GM23338 (cell line): Measurements from ENCODE around the gene NINJ1. TPM values are rescaled to one million over a fixed set of nuclear protein-coding genes. Genes with fewer than 3 reads are reported as not detected.
"Not testable (repeated sequence)": the region's sequence is repeated elsewhere in the genome, so short reads cannot be mapped to it uniquely, and the experiment has no call there.

Experiments
- ATAC-seq: fragments of 200-7000 bp; cut with Tn5 transposase; 3 replicates; pipeline ENCODE4 v1.9.1; 2020
- DNase-seq: peaks from one replicate; pipeline ENCODE4 v3.0.0-alpha.2; 2015; ENCODE audit warnings: low spot score
- H2AFZ ChIP-seq: fragments of 200-600 bp; sonication (generic); 2 replicates; pipeline ENCODE4 v1.8.0; 2016; ENCODE audit warnings: antibody characterized with exemption, mild to moderate bottlenecking, moderate library complexity
- H3F3A ChIP-seq: fragments of 200-600 bp; sonication (generic); replicated peaks from 2 replicates; pipeline ENCODE4 v1.8.0; 2017; ENCODE audit warnings: antibody characterized with exemption, mixed run types, low read depth
- H3K27ac ChIP-seq: fragments of 200-600 bp; sonication (generic); 2 replicates; pipeline ENCODE4 v1.6.1; 2016; ENCODE audit warnings: low read depth
- H3K27me3 ChIP-seq: fragments of 200-600 bp; sonication (generic); 2 replicates; pipeline ENCODE4 v1.8.0; 2016; ENCODE audit warnings: mild to moderate bottlenecking, mixed run types, moderate library complexity; ENCODE audit not compliant: insufficient read depth
- H3K36me3 ChIP-seq: fragments of 200-600 bp; sonication (generic); 2 replicates; pipeline ENCODE4 v1.8.0; 2016; ENCODE audit warnings: mild to moderate bottlenecking; ENCODE audit not compliant: insufficient read depth
- H3K4me1 ChIP-seq: fragments of 200-600 bp; sonication (generic); 2 replicates; pipeline ENCODE4 v1.8.0; 2016; ENCODE audit warnings: mild to moderate bottlenecking, moderate library complexity; ENCODE audit not compliant: insufficient read depth
- H3K4me2 ChIP-seq: fragments of 200-600 bp; sonication (generic); 2 replicates; pipeline ENCODE4 v1.7.1; 2017; ENCODE audit warnings: mixed run types
- H3K4me3 ChIP-seq: fragments of 200-600 bp; sonication (generic); 2 replicates; pipeline ENCODE4 v1.6.1; 2016; ENCODE audit warnings: mixed run types
- H3K79me2 ChIP-seq: fragments of 200-600 bp; sonication (generic); replicated peaks from 2 replicates; pipeline ENCODE4 v1.8.0; 2017; ENCODE audit warnings: mild to moderate bottlenecking; ENCODE audit not compliant: insufficient read depth
- H3K9me2 ChIP-seq: fragments of 200-600 bp; sonication (generic); 2 replicates; pipeline ENCODE4 v1.8.0; 2017; ENCODE audit not compliant: insufficient read depth
- H4K20me1 ChIP-seq: fragments of 200-600 bp; sonication (generic); replicated peaks from 2 replicates; pipeline ENCODE4 v1.8.0; 2017; ENCODE audit warnings: mild to moderate bottlenecking; ENCODE audit not compliant: insufficient read depth
- H3K27ac Mint-ChIP-seq: 2 replicates; pipeline ENCODE4 v1.8.0; 2020; ENCODE audit warnings: inconsistent platforms, mild to moderate bottlenecking, moderate library complexity, mixed read lengths
- H3K27me3 Mint-ChIP-seq: 3 replicates; pipeline ENCODE4 v1.8.0; 2022; ENCODE audit warnings: low read depth, mild to moderate bottlenecking, moderate library complexity, mixed read lengths, inconsistent platforms; ENCODE audit not compliant: insufficient read depth, poor library complexity
- H3K36me3 Mint-ChIP-seq: 3 replicates; pipeline ENCODE4 v1.8.0; 2021; ENCODE audit warnings: low read depth, mild to moderate bottlenecking, inconsistent platforms, moderate library complexity, mixed read lengths
- H3K4me1 Mint-ChIP-seq: 3 replicates; pipeline ENCODE4 v1.8.0; 2020; ENCODE audit warnings: mild to moderate bottlenecking, inconsistent platforms, mixed read lengths
- H3K4me3 Mint-ChIP-seq: 3 replicates; pipeline ENCODE4 v1.8.0; 2021; ENCODE audit warnings: moderate library complexity, mild to moderate bottlenecking, inconsistent platforms, mixed read lengths
- H3K9me3 Mint-ChIP-seq: 3 replicates; pipeline ENCODE4 v1.8.0; 2020; ENCODE audit warnings: moderate library complexity, mild to moderate bottlenecking, inconsistent platforms, mixed read lengths
- CREB1 ChIP-seq: fragments of 250-450 bp; sonication (Bioruptor Pico); IDR thresholded peaks from 2 replicates; pipeline ENCODE4 v1.5.0; 2020; ENCODE audit warnings: low read depth, mild to moderate bottlenecking, moderate library complexity
- CTCF ChIP-seq, 2 experiments: fragments of 200-600 bp in 1 of 2; sonication (generic) in 1 of 2; conservative IDR thresholded peaks; 2 replicates each; pipeline versions ENCODE4 v1.5.1 to v1.6.1; 2016 to 2017; ENCODE audit warnings: antibody characterized with exemption in 2 of 2, low read depth in 2 of 2, mild to moderate bottlenecking in 2 of 2, moderate library complexity in 1 of 2
- EZH2phosphoT487 ChIP-seq: fragments of 200-600 bp; sonication (generic); IDR thresholded peaks from one replicate; pipeline ENCODE4 v1.8.1; 2018; ENCODE audit warnings: antibody characterized with exemption; ENCODE audit not compliant: unreplicated experiment
- NANOG ChIP-seq: IDR thresholded peaks from 2 replicates; pipeline ENCODE4 v1.6.1; 2016; ENCODE audit warnings: antibody characterized with exemption, borderline replicate concordance
- STAT1 ChIP-seq: IDR thresholded peaks from one replicate; pipeline ENCODE4 v1.6.1; 2016; ENCODE audit warnings: antibody characterized with exemption; ENCODE audit not compliant: unreplicated experiment
- ZNF331 ChIP-seq: fragments of 250-450 bp; sonication (Bioruptor Pico); IDR thresholded peaks from 2 replicates; pipeline ENCODE4 v1.5.0; 2020; ENCODE audit warnings: low read depth, mild to moderate bottlenecking, moderate library complexity
- polyA plus RNA-seq: library from polyadenylated mRNA; unstranded; fragments of >200 nt; fragmentation: Nextera tagmentation; extraction: Ambion mirVana; gene quantifications from 2 replicates; pipeline ENCODE4 v1.2.1, GENCODE V29; 2016
- total RNA-seq: library from RNA; depleted of rRNA; stranded (reverse); fragments of >200 nt; shearing (Covaris generic); gene quantifications from 2 replicates; pipeline ENCODE4 v1.2.3, GENCODE V29; 2014
- TF ChIP-seq, protein P1 (sequence below): fragments of 250-450 bp; sonication (Bioruptor Pico); IDR thresholded peaks from 2 replicates; pipeline ENCODE4 v1.5.0; 2020; ENCODE audit warnings: mild to moderate bottlenecking, moderate library complexity

The NINJ1 gene
- total and polyA plus RNA-seq, 2 experiments from 2014 or later, result 36.3 to 39.7 TPM

DNA sequence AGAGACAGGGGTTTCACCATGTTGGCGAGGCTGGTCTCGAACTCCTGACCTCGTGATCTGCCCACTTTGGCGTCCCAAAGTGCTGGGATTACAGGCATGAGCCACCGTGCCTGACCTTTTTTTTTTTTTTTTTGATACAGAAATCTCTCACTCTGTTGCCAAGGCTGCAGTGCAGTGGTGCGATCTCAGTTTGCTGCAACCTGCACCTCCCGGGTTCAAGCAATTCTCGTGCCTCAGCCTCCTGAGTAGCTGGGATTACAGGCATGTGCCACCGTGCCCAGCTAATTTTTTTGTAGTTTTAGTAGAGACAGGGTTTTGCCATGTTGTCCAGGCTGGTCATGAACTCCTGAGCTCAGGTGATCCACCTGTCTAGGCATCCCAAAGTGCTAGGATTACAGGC lies 16.5 kb downstream of the NINJ1 start:
- not testable (repeated sequence) for H3K4me3 Mint-ChIP-seq, ATAC-seq, H3K4me1 ChIP-seq

DNA sequence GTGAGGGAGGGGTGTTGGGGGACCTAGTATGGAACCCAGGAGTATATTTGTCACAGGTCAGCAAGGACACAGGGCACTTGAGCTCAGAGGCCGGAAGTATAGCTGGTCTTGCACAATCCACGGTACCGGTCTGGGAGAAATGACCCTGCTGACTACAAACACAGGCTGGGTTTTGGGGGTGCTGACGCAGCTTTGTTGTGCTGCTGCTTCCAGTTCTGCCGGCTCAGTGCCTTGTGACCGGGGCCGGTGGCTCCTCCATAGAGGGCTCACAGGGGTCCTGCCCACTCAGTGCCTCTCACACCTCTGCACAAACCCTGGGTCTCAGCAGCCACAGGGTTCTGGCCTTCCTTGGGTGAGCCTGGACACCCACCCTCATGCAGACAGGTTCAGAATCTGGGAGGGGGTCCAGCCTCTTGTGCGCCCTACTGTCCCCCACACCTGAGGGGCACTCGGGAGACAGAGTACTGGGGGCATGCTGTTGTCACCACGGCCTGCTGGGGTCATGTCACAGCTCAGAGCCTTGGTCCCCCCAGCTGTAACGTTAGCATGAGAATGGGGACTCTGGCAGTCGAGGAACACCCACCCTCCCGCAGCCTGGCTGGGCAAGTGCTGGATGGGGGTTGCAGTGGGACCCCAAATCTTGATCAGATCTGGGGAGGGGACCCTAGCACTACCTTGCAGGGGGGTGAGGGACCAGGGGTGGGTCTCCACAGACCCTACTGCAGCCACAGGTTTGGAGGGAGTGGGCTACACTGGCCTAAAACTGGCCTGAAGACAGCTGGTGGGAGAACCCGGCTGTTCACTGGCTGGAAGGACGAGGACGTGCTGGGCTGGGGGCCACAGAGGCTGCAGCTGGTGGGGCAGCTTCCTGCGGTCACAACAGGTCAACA lies 17.7 kb downstream of the NINJ1 start:
- no peak for TF ChIP-seq EZH2phosphoT487
- no peak for TF ChIP-seq ZNF331 (CRISPR knock-in tag)
- no peak for TF ChIP-seq NANOG
- no peak for TF ChIP-seq CTCF (conservative IDR thresholded peaks at IDR 0.05; ENCODE audit: low read depth in 2 of 2)
- H3K9me3 Mint-ChIP-seq, result no peaks in the 10 kb centered on the region

More for the DNA sequence above, 16.5 kb downstream of the NINJ1 start:
- not testable (repeated sequence) for H3K4me2 ChIP-seq, H2AFZ ChIP-seq, H3K9me2 ChIP-seq, H3K4me3 ChIP-seq, H4K20me1 ChIP-seq, H3F3A ChIP-seq, DNase-seq, H3K9me3 Mint-ChIP-seq, H3K27ac Mint-ChIP-seq, H3K36me3 ChIP-seq, H3K27ac ChIP-seq, H3K27me3 Mint-ChIP-seq, H3K36me3 Mint-ChIP-seq, H3K27me3 ChIP-seq, H3K79me2 ChIP-seq
- peaks cover 13% of the 10 kb centered on the region for H3K4me1 Mint-ChIP-seq

GRCh38 chr9:93115486-93116071 lies 18.5 kb downstream of the NINJ1 start:
- Histone ChIP-seq H3K36me3 (no peaks in the 10 kb centered on the region), H2AFZ (no peak overlapping the region)
- TF ChIP-seq EZH2phosphoT487, result no peak
- TF ChIP-seq STAT1, result no peak
- TF ChIP-seq CREB1 (CRISPR knock-in tag), result no peak
- TF ChIP-seq, protein P1, sequence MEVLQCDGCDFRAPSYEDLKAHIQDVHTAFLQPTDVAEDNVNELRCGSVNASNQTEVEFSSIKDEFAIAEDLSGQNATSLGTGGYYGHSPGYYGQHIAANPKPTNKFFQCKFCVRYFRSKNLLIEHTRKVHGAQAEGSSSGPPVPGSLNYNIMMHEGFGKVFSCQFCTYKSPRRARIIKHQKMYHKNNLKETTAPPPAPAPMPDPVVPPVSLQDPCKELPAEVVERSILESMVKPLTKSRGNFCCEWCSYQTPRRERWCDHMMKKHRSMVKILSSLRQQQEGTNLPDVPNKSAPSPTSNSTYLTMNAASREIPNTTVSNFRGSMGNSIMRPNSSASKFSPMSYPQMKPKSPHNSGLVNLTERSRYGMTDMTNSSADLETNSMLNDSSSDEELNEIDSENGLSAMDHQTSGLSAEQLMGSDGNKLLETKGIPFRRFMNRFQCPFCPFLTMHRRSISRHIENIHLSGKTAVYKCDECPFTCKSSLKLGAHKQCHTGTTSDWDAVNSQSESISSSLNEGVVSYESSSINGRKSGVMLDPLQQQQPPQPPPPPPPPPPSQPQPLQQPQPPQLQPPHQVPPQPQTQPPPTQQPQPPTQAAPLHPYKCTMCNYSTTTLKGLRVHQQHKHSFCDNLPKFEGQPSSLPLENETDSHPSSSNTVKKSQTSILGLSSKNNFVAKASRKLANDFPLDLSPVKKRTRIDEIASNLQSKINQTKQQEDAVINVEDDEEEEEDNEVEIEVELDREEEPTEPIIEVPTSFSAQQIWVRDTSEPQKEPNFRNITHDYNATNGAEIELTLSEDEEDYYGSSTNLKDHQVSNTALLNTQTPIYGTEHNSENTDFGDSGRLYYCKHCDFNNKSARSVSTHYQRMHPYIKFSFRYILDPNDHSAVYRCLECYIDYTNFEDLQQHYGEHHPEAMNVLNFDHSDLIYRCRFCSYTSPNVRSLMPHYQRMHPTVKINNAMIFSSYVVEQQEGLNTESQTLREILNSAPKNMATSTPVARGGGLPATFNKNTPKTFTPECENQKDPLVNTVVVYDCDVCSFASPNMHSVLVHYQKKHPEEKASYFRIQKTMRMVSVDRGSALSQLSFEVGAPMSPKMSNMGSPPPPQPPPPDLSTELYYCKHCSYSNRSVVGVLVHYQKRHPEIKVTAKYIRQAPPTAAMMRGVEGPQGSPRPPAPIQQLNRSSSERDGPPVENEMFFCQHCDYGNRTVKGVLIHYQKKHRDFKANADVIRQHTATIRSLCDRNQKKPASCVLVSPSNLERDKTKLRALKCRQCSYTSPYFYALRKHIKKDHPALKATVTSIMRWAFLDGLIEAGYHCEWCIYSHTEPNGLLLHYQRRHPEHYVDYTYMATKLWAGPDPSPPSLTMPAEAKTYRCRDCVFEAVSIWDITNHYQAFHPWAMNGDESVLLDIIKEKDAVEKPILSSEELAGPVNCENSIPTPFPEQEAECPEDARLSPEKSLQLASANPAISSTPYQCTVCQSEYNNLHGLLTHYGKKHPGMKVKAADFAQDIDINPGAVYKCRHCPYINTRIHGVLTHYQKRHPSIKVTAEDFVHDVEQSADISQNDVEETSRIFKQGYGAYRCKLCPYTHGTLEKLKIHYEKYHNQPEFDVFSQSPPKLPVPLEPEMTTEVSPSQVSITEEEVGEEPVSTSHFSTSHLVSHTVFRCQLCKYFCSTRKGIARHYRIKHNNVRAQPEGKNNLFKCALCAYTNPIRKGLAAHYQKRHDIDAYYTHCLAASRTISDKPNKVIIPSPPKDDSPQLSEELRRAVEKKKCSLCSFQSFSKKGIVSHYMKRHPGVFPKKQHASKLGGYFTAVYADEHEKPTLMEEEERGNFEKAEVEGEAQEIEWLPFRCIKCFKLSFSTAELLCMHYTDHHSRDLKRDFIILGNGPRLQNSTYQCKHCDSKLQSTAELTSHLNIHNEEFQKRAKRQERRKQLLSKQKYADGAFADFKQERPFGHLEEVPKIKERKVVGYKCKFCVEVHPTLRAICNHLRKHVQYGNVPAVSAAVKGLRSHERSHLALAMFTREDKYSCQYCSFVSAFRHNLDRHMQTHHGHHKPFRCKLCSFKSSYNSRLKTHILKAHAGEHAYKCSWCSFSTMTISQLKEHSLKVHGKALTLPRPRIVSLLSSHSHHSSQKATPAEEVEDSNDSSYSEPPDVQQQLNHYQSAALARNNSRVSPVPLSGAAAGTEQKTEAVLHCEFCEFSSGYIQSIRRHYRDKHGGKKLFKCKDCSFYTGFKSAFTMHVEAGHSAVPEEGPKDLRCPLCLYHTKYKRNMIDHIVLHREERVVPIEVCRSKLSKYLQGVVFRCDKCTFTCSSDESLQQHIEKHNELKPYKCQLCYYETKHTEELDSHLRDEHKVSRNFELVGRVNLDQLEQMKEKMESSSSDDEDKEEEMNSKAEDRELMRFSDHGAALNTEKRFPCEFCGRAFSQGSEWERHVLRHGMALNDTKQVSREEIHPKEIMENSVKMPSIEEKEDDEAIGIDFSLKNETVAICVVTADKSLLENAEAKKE (CRISPR knock-in tag), result no peak

More for the DNA sequence above, 17.7 kb downstream of the NINJ1 start:
- H3K79me2 ChIP-seq, result no peaks in the 10 kb centered on the region
- H3K36me3 ChIP-seq, result no peaks in the 10 kb centered on the region
- H3K27ac ChIP-seq, result no peak overlapping the region
- no peaks in the 10 kb centered on the region for H4K20me1 ChIP-seq
- Mint-ChIP-seq H3K4me3 (no peak overlapping the region), H3K4me1 (peaks cover 13% of the 10 kb centered on the region), H3K27me3 (peaks cover 6% of the 10 kb centered on the region), H3K27ac (no peak overlapping the region), H3K36me3 (no peaks in the 10 kb centered on the region)
- peak overlapping the region; percentile 57; the same call in 1 of the 2 replicates for H3K4me2 ChIP-seq
- ATAC-seq (peak; percentile 7), DNase-seq (peak; percentile 37)
- H2AFZ ChIP-seq, result no peak overlapping the region
- H3K27me3 ChIP-seq, result no peaks in the 10 kb centered on the region
- peaks cover 10% of the 10 kb centered on the region for H3K4me1 ChIP-seq
- no peak overlapping the region for H3K4me3 ChIP-seq
- H3K9me2 ChIP-seq, result no peaks in the 10 kb centered on the region
- no peaks in the 10 kb centered on the region for H3F3A ChIP-seq

More at GRCh38 chr9:93115486-93116071, 18.5 kb downstream of the NINJ1 start:
- no peaks in the 10 kb centered on the region for H3K27me3 ChIP-seq
- Mint-ChIP-seq H3K27ac (no peak overlapping the region), H3K4me1 (peaks cover 13% of the 10 kb centered on the region), H3K9me3 (no peaks in the 10 kb centered on the region), H3K27me3 (peaks cover 4% of the 10 kb centered on the region), H3K4me3 (no peak overlapping the region), H3K36me3 (no peaks in the 10 kb centered on the region; the same call in 2 of the 3 replicates)
- H3K27ac ChIP-seq, result no peak overlapping the region
- H3K79me2 ChIP-seq, result no peaks in the 10 kb centered on the region
- H3K4me2 ChIP-seq, result no peak overlapping the region
- H4K20me1 ChIP-seq, result no peaks in the 10 kb centered on the region
- H3F3A ChIP-seq, result no peaks in the 10 kb centered on the region
- DNase-seq (peak; percentile 21), ATAC-seq (no peak)
- peaks cover 10% of the 10 kb centered on the region for H3K4me1 ChIP-seq
- no peak overlapping the region for H3K4me3 ChIP-seq
- H3K9me2 ChIP-seq, result no peaks in the 10 kb centered on the region
